Measurements from ENCODE around the gene TMEM117. TPM values are rescaled to one million over a fixed set of nuclear protein-coding genes. Genes with fewer than 3 reads are reported as not detected.

Gene TMEM117
- total and polyA plus RNA-seq, 10 of the 15 experiments (the other 5 are each of a cell fraction or from before 2014, with no cell fraction given) = 3.1 to 8.2 (median 6.1) TPM

- TF ChIP-seq CHD4 (IDR thresholded peaks at IDR 0.05) = no peak
Observed at GRCh38 chr12:44347145-44347544, 511.3 kb downstream of the TMEM117 start (continued).

- H3K9me3 ChIP-seq (replicated peaks; ENCODE audit: control insufficient read depth, insufficient read depth, low read length) = no peaks in the 10 kb centered on the region
- H3K27ac ChIP-seq (ENCODE audit: control insufficient read depth, insufficient read depth) = no peak overlapping the region
- ChIA-PET SMC1A (ENCODE audit: uncharacterized antibody, unreplicated experiment) (interaction anchor here (1.4 kb wide), 1 partner anchor 23 kb away, joined by 4 read pairs; no protein-coding TSS in a partner anchor), CTCF (no interaction called here), POLR2A (no interaction called here), RAD21 (ENCODE audit: unreplicated experiment) (no interaction called here)
- ATAC-seq (no peak), DNase-seq (ENCODE audit: low read depth, low spot score) (no peak), FAIRE-seq (no peak)
- in situ Hi-C loops (cut with MboI) = no loop called here
- no peak overlapping the region for H3K4me3 ChIP-seq
- H3K4me2 ChIP-seq (ENCODE audit: control insufficient read depth, insufficient read depth) = no peak overlapping the region
- no peaks in the 10 kb centered on the region for H3K36me3 ChIP-seq (ENCODE audit: control insufficient read depth in 2 of 2, insufficient read depth in 2 of 2, low read length in 1 of 2)
- H4K20me1 ChIP-seq (ENCODE audit: control insufficient read depth, insufficient read depth) = no peaks in the 10 kb centered on the region
- H3K9ac ChIP-seq (ENCODE audit: control insufficient read depth, insufficient read depth, low read length) = no peak overlapping the region
- no peaks in the 10 kb centered on the region for H3K79me2 ChIP-seq (ENCODE audit: control insufficient read depth, insufficient read depth, low read length)
- no peak overlapping the region for H2AFZ ChIP-seq (ENCODE audit: control insufficient read depth, low read depth, low read length)
- no peaks in the 10 kb centered on the region for H3K4me1 ChIP-seq (ENCODE audit: control insufficient read depth, insufficient read depth, low read length)
- no peaks in the 10 kb centered on the region for H3K27me3 ChIP-seq (replicated peaks in 1 of 2; ENCODE audit: control insufficient read depth in 2 of 2, insufficient read depth in 2 of 2, low read length in 1 of 2)
- BruUV-seq (replicated peaks) = no TSS peak
- 66% methylated on average over 2 of the region's 2 CpGs for WGBS (ENCODE audit: insufficient coverage, insufficient replicate concordance, low lambda C conversion rate, missing lambda C conversion rate)
- intact Hi-C loops (cut with micrococcal nuclease; ENCODE audit: unreplicated experiment) = no loop called here
- TF ChIP-seq CREB1 (IDR thresholded peaks at IDR 0.05; ENCODE audit: low read depth) (no peak), IRF4 (IDR thresholded peaks at IDR 0.05; ENCODE audit: low read depth, low read length) (no peak), ZNF24 (IDR thresholded peaks at IDR 0.05) (no peak), CHD4 (IDR thresholded peaks at IDR 0.05) (no peak), FOS (IDR thresholded peaks at IDR 0.05; ENCODE audit: borderline replicate concordance, extremely low read depth, insufficient read length) (no peak), ZNF592 (IDR thresholded peaks at IDR 0.05) (no peak), JUNB (IDR thresholded peaks at IDR 0.05) (no peak), IKZF1 (conservative IDR thresholded peaks at IDR 0.05) (no peak), POLR2AphosphoS2 (IDR thresholded peaks at IDR 0.05; ENCODE audit: low read depth, low read length) (no peak), HDAC2 (IDR thresholded peaks at IDR 0.05) (no peak), SMAD5 (IDR thresholded peaks at IDR 0.05; ENCODE audit: low read depth) (no peak), NKRF (conservative IDR thresholded peaks at IDR 0.05) (no peak), PRDM15 (CRISPR knock-in tag; IDR thresholded peaks at IDR 0.05) (no peak), EGR1 (IDR thresholded peaks at IDR 0.05; ENCODE audit: borderline replicate concordance in 1 of 2, low read depth in 2 of 2, low read length in 2 of 2) (no peak), SMAD1 (IDR thresholded peaks at IDR 0.05; ENCODE audit: low read depth, partially characterized antibody) (no peak)
Observed at GRCh38 chr12:44357494-44357893, 521.6 kb downstream of the TMEM117 start.
